Activated naive CD8-positive, alpha-beta T cell treated with anti-CD3 and anti-CD28 coated beads, Interleukin-2, amount 10 ng/mL, durations not matched to agents 7 days and 5 days (primary cell): ENCODE results near the gene PDLIM5. TPM values are rescaled to one million over a fixed set of nuclear protein-coding genes. Genes with fewer than 3 reads are reported as not detected.

Source experiments
- ATAC-seq: fragments of 150-1000 bp; cut with Tn5 transposase; one replicate; pipeline ENCODE4 v1.10.0; 2021; ENCODE audit warnings: low read depth, moderate library complexity
- POLR2A ChIA-PET: fragments of 350-600 bp; sonication (Branson Sonifier 250); formaldehyde crosslinking; loops from one replicate; lab custom pipeline; 2021; ENCODE audit warnings: antibody characterized with exemption; lab: Charles Lee
- DNase-seq: peaks from one replicate; pipeline ENCODE4 v3.0.0; 2021
- H3K27ac Mint-ChIP-seq: one replicate; pipeline ENCODE4 v1.8.0; 2022; ENCODE audit warnings: mild to moderate bottlenecking, mixed read lengths
- H3K27me3 Mint-ChIP-seq: one replicate; pipeline ENCODE4 v1.8.0; 2022; ENCODE audit warnings: mild to moderate bottlenecking, moderate library complexity, mixed read lengths
- H3K36me3 Mint-ChIP-seq: one replicate; pipeline ENCODE4 v1.8.0; 2021; ENCODE audit warnings: mild to moderate bottlenecking, mixed read lengths
- H3K4me1 Mint-ChIP-seq: one replicate; pipeline ENCODE4 v1.8.0; 2021; ENCODE audit warnings: mixed read lengths
- H3K4me3 Mint-ChIP-seq: one replicate; pipeline ENCODE4 v1.8.0; 2022; ENCODE audit warnings: mild to moderate bottlenecking, moderate library complexity, mixed read lengths
- H3K9me3 Mint-ChIP-seq: one replicate; pipeline ENCODE4 v1.8.0; 2021; ENCODE audit warnings: mixed read lengths
- total RNA-seq, 2 experiments: library from RNA; stranded (reverse); gene quantifications; one replicate each; pipeline ENCODE4 v1.2.3, GENCODE V29; 2021

The PDLIM5 gene
- total RNA-seq, 2 experiments from 2014 or later = 25.6 to 31.6 TPM

GRCh38 chr4:94714365-94715160 is 262.8 kb downstream of the PDLIM5 start:
- Mint-ChIP-seq H3K36me3 (no peaks in the 10 kb centered on the region), H3K27ac (no peak overlapping the region), H3K4me3 (no peak overlapping the region), H3K9me3 (no peaks in the 10 kb centered on the region), H3K27me3 (no peaks in the 10 kb centered on the region), H3K4me1 (no peaks in the 10 kb centered on the region)
- no peak for DNase-seq
- POLR2A ChIA-PET = no interaction called here
- ATAC-seq = no peak

GRCh38 chr4:94715726-94716125 is 264.0 kb downstream of the PDLIM5 start:
- Mint-ChIP-seq H3K27ac (no peak overlapping the region), H3K4me3 (no peak overlapping the region), H3K4me1 (no peaks in the 10 kb centered on the region), H3K9me3 (no peaks in the 10 kb centered on the region), H3K27me3 (no peaks in the 10 kb centered on the region), H3K36me3 (no peaks in the 10 kb centered on the region)
- POLR2A ChIA-PET = no interaction called here
- DNase-seq (no peak), ATAC-seq (no peak)

Other genes starting within 250 kb of the PDLIM5 start
- 10 to 100 TPM; 26.1 to 27.7 TPM for gene SMARCAD1, start 244.1 kb upstream of the PDLIM5 start, total RNA-seq
- gene HPGDS, start 109.1 kb upstream of the PDLIM5 start, total RNA-seq = not detected